Activated CD4-positive, alpha-beta T cell treated with anti-CD3 and anti-CD28 coated beads, Interleukin-2, amount 50 U/mL, for 24 hours (primary cell): ENCODE data around the gene PACSIN2.
"Not testable (repeated sequence)": the region's sequence is repeated elsewhere in the genome, so short reads cannot be mapped to it uniquely, and the experiment has no call there.

Experiments used
- DNase-seq, 2 donors: peaks; one replicate each; pipeline ENCODE4 v3.0.0-alpha.2; 2020; ENCODE audit warnings: low read depth in 1 of 2, low spot score in 1 of 2

Gene PACSIN2

GRCh38 chr22:42947211-42947990, 67.5 kb downstream of the PACSIN2 start:
- DNase-seq: no peak

- no peak for DNase-seq
Measured at GRCh38 chr22:42946546-42947198, 68.3 kb downstream of the PACSIN2 start.

- DNase-seq: no peak
Measured at GRCh38 chr22:42945736-42946135, 69.2 kb downstream of the PACSIN2 start.

- no peak for DNase-seq
Measured at GRCh38 chr22:42945027-42945426, 69.9 kb downstream of the PACSIN2 start.

GRCh38 chr22:42944409-42944808, 70.5 kb downstream of the PACSIN2 start:
- no peak for DNase-seq

GRCh38 chr22:42943981-42944380, 71.0 kb downstream of the PACSIN2 start:
- DNase-seq: no peak

GRCh38 chr22:42942351-42942750, 72.6 kb downstream of the PACSIN2 start:
- no peak for DNase-seq

- no peak for DNase-seq
Measured at GRCh38 chr22:42939941-42940653, 74.9 kb downstream of the PACSIN2 start.

GRCh38 chr22:42939451-42939881, 75.5 kb downstream of the PACSIN2 start:
- no peak for DNase-seq

GRCh38 chr22:42938976-42939375, 76.0 kb downstream of the PACSIN2 start:
- no peak for DNase-seq

GRCh38 chr22:42938449-42938848, 76.5 kb downstream of the PACSIN2 start:
- DNase-seq: no peak

- peak in 1 of 2 donors; percentile 9 for DNase-seq
Measured at GRCh38 chr22:42937164-42937843, 77.6 kb downstream of the PACSIN2 start.

GRCh38 chr22:42936680-42937079, 78.3 kb downstream of the PACSIN2 start:
- DNase-seq: not testable (repeated sequence)

GRCh38 chr22:42934338-42934737, 80.6 kb downstream of the PACSIN2 start:
- no peak for DNase-seq

- DNase-seq: no peak
Measured at GRCh38 chr22:42933485-42934091, 81.4 kb downstream of the PACSIN2 start.

GRCh38 chr22:42932857-42933484, 82.0 kb downstream of the PACSIN2 start:
- DNase-seq: no peak

GRCh38 chr22:42932197-42932519, 82.8 kb downstream of the PACSIN2 start:
- DNase-seq: no peak

GRCh38 chr22:42931421-42932196, 83.3 kb downstream of the PACSIN2 start:
- DNase-seq: no peak

GRCh38 chr22:42930810-42931420, 84.0 kb downstream of the PACSIN2 start:
- DNase-seq: no peak

- no peak for DNase-seq
Measured at GRCh38 chr22:42929838-42930155, 85.2 kb downstream of the PACSIN2 start.
